K562 (cell line): ENCODE measurements around the gene SLC22A15.

ENCODE experiments used
- ETV5 ChIP-seq: sonication (generic); formaldehyde crosslinking; IDR thresholded peaks from 2 replicates; pipeline ENCODE4 v1.4.0; 2020; ENCODE audit warnings: low read depth, mild to moderate bottlenecking, missing genetic modification reagents
- FOXJ3 ChIP-seq: sonication (generic); formaldehyde crosslinking; IDR thresholded peaks from 2 replicates; pipeline ENCODE4 v1.4.0; 2020; ENCODE audit warnings: mild to moderate bottlenecking, missing genetic modification reagents
- MTA2 ChIP-seq: fragments of 450-650 bp; IDR thresholded peaks from 2 replicates; pipeline ENCODE4 v1.6.1; 2016; ENCODE audit warnings: low read depth
- POLR2AphosphoS5 ChIP-seq: IDR thresholded peaks from 2 replicates; pipeline ENCODE4 v1.6.1; 2011; ENCODE audit warnings: mild to moderate bottlenecking, low read depth, low read length, moderate library complexity; ENCODE audit not compliant: control insufficient read depth, insufficient read depth
- RFX1 ChIP-seq: fragments of 450-650 bp; IDR thresholded peaks from 2 replicates; pipeline ENCODE4 v1.6.1; 2016; ENCODE audit warnings: mild to moderate bottlenecking, moderate library complexity
- SRSF7 ChIP-seq: fragments of 200-400 bp; formaldehyde crosslinking; optimal IDR thresholded peaks from 2 replicates; pipeline ENCODE3; 2017; ENCODE audit warnings: mild to moderate bottlenecking, low read depth, low read length
- TAF7 ChIP-seq: fragments of 450-650 bp; IDR thresholded peaks from 2 replicates; pipeline ENCODE4 v1.6.1; 2016; ENCODE audit warnings: missing genetic modification characterization, missing compliant biosample characterization
- ZNF830 ChIP-seq: fragments of 250-450 bp; sonication (Bioruptor Pico); IDR thresholded peaks from 2 replicates; pipeline ENCODE4 v1.5.0; 2021; ENCODE audit warnings: mild to moderate bottlenecking
- TF ChIP-seq, protein P1 (sequence below), 2 experiments: fragments of 450-650 bp; formaldehyde crosslinking in 1 of 2; IDR thresholded peaks; 2 replicates each; pipeline versions ENCODE4 v1.4.0 to v1.6.1; 2014 to 2020; ENCODE audit warnings: mild to moderate bottlenecking in 2 of 2, borderline replicate concordance in 1 of 2, low read depth in 1 of 2
- TF ChIP-seq, protein P2 (sequence below): fragments of 450-650 bp; IDR thresholded peaks from 2 replicates; pipeline ENCODE4 v1.6.1; 2017; ENCODE audit warnings: antibody characterized with exemption, mild to moderate bottlenecking

DNA sequence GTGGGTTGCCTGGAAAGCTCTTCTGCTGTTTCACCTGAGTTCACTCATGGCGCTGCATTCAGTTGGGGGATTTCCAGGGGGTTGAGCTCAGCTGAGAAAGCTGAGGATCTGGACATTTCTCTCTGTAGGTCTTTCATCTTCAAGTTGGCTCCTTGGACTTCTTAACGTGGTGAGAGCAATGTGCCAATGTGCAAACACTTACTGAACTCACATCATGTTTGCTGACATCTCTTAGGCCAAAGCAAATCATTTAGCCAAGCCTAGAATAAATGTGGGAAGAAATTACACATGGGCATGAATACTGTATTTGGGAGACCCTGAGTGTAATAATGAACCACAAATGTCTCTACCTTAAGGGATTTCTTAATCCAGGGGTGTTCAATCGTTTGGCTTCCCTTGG lies 42.7 kb upstream of the SLC22A15 start:
- TF ChIP-seq, protein P1, sequence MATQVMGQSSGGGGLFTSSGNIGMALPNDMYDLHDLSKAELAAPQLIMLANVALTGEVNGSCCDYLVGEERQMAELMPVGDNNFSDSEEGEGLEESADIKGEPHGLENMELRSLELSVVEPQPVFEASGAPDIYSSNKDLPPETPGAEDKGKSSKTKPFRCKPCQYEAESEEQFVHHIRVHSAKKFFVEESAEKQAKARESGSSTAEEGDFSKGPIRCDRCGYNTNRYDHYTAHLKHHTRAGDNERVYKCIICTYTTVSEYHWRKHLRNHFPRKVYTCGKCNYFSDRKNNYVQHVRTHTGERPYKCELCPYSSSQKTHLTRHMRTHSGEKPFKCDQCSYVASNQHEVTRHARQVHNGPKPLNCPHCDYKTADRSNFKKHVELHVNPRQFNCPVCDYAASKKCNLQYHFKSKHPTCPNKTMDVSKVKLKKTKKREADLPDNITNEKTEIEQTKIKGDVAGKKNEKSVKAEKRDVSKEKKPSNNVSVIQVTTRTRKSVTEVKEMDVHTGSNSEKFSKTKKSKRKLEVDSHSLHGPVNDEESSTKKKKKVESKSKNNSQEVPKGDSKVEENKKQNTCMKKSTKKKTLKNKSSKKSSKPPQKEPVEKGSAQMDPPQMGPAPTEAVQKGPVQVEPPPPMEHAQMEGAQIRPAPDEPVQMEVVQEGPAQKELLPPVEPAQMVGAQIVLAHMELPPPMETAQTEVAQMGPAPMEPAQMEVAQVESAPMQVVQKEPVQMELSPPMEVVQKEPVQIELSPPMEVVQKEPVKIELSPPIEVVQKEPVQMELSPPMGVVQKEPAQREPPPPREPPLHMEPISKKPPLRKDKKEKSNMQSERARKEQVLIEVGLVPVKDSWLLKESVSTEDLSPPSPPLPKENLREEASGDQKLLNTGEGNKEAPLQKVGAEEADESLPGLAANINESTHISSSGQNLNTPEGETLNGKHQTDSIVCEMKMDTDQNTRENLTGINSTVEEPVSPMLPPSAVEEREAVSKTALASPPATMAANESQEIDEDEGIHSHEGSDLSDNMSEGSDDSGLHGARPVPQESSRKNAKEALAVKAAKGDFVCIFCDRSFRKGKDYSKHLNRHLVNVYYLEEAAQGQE (IDR thresholded peaks at IDR 0.05; ENCODE audit: borderline replicate concordance), result no peak
- TF ChIP-seq, protein P1 (CRISPR knock-in tag; IDR thresholded peaks at IDR 0.05; ENCODE audit: low read depth), result no peak
- no peak for TF ChIP-seq RFX1
- no peak for TF ChIP-seq ZNF830 (CRISPR knock-in tag)
- TF ChIP-seq MTA2, result no peak
- TF ChIP-seq TAF7, result no peak
- TF ChIP-seq POLR2AphosphoS5, result no peak
- TF ChIP-seq ETV5, result no peak
- TF ChIP-seq, protein P2, sequence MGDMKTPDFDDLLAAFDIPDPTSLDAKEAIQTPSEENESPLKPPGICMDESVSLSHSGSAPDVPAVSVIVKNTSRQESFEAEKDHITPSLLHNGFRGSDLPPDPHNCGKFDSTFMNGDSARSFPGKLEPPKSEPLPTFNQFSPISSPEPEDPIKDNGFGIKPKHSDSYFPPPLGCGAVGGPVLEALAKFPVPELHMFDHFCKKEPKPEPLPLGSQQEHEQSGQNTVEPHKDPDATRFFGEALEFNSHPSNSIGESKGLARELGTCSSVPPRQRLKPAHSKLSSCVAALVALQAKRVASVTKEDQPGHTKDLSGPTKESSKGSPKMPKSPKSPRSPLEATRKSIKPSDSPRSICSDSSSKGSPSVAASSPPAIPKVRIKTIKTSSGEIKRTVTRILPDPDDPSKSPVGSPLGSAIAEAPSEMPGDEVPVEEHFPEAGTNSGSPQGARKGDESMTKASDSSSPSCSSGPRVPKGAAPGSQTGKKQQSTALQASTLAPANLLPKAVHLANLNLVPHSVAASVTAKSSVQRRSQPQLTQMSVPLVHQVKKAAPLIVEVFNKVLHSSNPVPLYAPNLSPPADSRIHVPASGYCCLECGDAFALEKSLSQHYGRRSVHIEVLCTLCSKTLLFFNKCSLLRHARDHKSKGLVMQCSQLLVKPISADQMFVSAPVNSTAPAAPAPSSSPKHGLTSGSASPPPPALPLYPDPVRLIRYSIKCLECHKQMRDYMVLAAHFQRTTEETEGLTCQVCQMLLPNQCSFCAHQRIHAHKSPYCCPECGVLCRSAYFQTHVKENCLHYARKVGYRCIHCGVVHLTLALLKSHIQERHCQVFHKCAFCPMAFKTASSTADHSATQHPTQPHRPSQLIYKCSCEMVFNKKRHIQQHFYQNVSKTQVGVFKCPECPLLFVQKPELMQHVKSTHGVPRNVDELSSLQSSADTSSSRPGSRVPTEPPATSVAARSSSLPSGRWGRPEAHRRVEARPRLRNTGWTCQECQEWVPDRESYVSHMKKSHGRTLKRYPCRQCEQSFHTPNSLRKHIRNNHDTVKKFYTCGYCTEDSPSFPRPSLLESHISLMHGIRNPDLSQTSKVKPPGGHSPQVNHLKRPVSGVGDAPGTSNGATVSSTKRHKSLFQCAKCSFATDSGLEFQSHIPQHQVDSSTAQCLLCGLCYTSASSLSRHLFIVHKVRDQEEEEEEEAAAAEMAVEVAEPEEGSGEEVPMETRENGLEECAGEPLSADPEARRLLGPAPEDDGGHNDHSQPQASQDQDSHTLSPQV, result no peak
- TF ChIP-seq FOXJ3 (CRISPR knock-in tag), result no peak
- TF ChIP-seq SRSF7, result no peak
